IMR-90 (cell line): Measurements from ENCODE around the gene FNDC11.

Experiments
- MAFK ChIP-seq: IDR thresholded peaks from 2 replicates; pipeline ENCODE4 v1.6.1; 2012; ENCODE audit warnings: low read depth, low read length, improper control_type of control experiment
- SMC3 ChIP-seq: fragments of 150-350 bp; IDR thresholded peaks from 2 replicates; pipeline ENCODE4 v1.6.1; 2016; ENCODE audit warnings: low read depth, mild to moderate bottlenecking, antibody characterized with exemption, low read length, moderate library complexity
- TF ChIP-seq, protein P1 (sequence below): conservative IDR thresholded peaks from 2 replicates; pipeline ENCODE4 v1.5.1; 2012; ENCODE audit warnings: mild to moderate bottlenecking, low read depth, low read length, improper control_type of control experiment

DNA sequence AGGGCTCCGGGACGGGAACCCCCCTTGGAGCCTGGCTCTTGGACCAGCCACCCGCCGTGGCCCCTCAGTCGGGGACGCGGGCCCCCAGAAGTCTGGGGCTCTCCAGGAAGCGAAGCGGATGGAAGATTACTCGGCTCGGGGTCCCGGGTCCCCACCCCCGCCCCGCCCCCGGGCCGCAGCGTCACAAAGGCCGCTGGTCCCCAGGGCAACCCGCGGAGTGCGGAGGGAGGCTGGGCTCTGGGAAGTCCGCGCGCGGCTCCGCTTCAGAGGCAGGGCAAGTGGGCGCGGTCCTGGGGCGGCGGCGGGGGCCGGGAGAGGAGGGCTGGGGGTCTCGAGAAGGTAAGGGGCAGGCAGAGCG lies at the start of gene FNDC11:
- no peak for TF ChIP-seq MAFK
- TF ChIP-seq, protein P1, sequence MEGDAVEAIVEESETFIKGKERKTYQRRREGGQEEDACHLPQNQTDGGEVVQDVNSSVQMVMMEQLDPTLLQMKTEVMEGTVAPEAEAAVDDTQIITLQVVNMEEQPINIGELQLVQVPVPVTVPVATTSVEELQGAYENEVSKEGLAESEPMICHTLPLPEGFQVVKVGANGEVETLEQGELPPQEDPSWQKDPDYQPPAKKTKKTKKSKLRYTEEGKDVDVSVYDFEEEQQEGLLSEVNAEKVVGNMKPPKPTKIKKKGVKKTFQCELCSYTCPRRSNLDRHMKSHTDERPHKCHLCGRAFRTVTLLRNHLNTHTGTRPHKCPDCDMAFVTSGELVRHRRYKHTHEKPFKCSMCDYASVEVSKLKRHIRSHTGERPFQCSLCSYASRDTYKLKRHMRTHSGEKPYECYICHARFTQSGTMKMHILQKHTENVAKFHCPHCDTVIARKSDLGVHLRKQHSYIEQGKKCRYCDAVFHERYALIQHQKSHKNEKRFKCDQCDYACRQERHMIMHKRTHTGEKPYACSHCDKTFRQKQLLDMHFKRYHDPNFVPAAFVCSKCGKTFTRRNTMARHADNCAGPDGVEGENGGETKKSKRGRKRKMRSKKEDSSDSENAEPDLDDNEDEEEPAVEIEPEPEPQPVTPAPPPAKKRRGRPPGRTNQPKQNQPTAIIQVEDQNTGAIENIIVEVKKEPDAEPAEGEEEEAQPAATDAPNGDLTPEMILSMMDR = no peak
- no peak for TF ChIP-seq SMC3
